ENCODE results near the gene RPL28. TPM values are rescaled to one million over a fixed set of nuclear protein-coding genes. Genes with fewer than 3 reads are reported as not detected.

Gene RPL28
- polyA plus RNA-seq = 100 to 1,000 TPM; 118 to 365 (median 350) TPM

DNA sequence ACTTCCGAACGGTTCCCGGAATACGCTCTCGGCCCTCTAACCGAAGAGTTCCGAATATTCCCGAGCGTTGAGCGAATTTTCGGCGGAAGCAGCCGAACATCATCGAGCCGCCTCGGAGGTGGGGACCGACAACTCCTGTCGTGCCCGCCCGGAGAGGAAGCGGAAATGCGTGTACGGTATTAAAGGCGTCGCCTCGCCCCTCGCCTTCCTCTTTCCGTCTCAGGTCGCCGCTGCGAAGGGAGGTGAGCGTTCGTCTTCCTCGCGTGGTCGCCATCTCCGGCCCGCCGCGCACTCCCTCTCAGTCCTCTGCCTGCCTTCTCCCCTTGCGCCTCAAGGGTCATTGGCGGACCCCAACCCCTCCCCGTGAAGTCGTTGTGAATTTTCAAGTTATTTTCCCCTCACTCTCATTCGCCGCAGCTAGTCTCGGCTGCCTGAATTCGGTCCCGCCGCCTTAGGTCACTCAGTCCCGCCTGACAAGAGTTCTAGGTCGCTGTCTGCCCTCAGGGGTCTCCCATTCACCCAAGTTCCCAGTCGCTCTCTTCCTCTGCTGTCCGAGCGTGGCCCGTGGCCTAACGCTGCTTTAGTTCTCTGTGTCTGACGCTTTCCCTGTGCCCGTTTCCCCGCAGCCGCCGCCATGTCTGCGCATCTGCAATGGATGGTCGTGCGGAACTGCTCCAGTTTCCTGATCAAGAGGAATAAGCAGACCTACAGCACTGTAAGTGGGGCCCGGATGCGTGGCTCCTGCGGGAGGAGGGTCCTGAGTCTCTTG is at the start of gene RPL28:
Gene RPL28 (plus strand): TSS at position 209 of the 769 bp plus-strand sequence. CDS start 426 bp downstream, at position 635.
- Mint-ChIP-seq H3K27ac (peak within 1 kb of the TSS; percentile 96 to 100 (median 98)), H3K4me1 (peaks cover 67 to 76% of the 10 kb centered on the region in 2 donors), H3K36me3 (peaks cover 0 to 17% (median 8%) of the 10 kb centered on the region in 3 donors), H3K27me3 (ENCODE audit: low read depth in 3 of 3) (peaks cover 13 to 25% (median 16%) of the 10 kb centered on the region in 3 donors), H3K4me3 (peak within 1 kb of the TSS; percentile 94 to 100 (median 98)), H3K9me3 (no peaks in the 10 kb centered on the region)
- DNase-seq = peak; percentile 99

DNA sequence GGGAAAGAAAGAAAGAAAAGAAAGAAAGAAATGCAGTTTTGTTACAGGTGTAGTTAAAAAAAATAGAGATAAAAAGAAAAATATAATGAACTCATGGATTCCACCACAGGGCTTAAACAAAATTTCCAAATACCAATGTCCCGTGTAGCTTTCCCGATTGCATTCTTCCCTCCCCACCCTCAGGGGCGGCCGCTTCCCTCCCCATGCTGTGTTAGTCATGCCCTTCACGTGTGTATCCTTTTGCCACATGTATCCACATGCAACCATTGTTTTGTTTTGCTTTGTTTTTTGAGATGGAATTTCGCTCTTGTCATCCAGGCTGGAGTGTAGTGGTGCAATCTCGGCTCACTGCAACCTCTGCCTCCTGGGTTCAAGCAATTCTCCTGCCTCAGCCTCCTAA is 49.6 kb upstream of the RPL28 start:
- no peak overlapping the region for H3K27ac Mint-ChIP-seq
- DNase-seq = no peak
- H3K4me1 Mint-ChIP-seq = peaks cover 22 to 27% of the 10 kb centered on the region in 2 donors
- no peaks in the 10 kb centered on the region for H3K36me3 Mint-ChIP-seq
- H3K9me3 Mint-ChIP-seq = no peaks in the 10 kb centered on the region
- no peak overlapping the region for H3K4me3 Mint-ChIP-seq
- H3K27me3 Mint-ChIP-seq (ENCODE audit: low read depth in 3 of 3) = peaks cover 22 to 29% (median 28%) of the 10 kb centered on the region in 3 donors

GRCh38 chr19:55339105-55339888 is 46.4 kb upstream of the RPL28 start, which contains the start of gene KMT5C:
Gene KMT5C (plus strand): TSS chr19:55339876. CDS start chr19:55341937, 2,061 bp downstream.
- Mint-ChIP-seq H3K27me3 (ENCODE audit: low read depth in 3 of 3) (peaks cover 22 to 29% (median 22%) of the 10 kb centered on the region in 3 donors), H3K9me3 (no peaks in the 10 kb centered on the region), H3K4me1 (peaks cover 27 to 34% of the 10 kb centered on the region in 2 donors), H3K27ac (peak within 1 kb of the TSS; percentile 97 to 100 (median 99)), H3K4me3 (peak within 1 kb of the TSS; percentile 92 to 99 (median 96)), H3K36me3 (no peaks in the 10 kb centered on the region)
- DNase-seq = peak; percentile 100

GRCh38 chr19:55339889-55340783 is 45.6 kb upstream of the RPL28 start:
- peak overlapping the region; percentile 97 to 100 (median 99) for H3K27ac Mint-ChIP-seq
- H3K36me3 Mint-ChIP-seq = no peaks in the 10 kb centered on the region
- no peak for DNase-seq
- H3K9me3 Mint-ChIP-seq = no peaks in the 10 kb centered on the region
- H3K4me1 Mint-ChIP-seq = peaks cover 27 to 34% of the 10 kb centered on the region in 2 donors
- peak overlapping the region; percentile 92 to 99 (median 96) for H3K4me3 Mint-ChIP-seq
- peaks cover 20 to 29% (median 22%) of the 10 kb centered on the region in 3 donors for H3K27me3 Mint-ChIP-seq (ENCODE audit: low read depth in 3 of 3)

DNA sequence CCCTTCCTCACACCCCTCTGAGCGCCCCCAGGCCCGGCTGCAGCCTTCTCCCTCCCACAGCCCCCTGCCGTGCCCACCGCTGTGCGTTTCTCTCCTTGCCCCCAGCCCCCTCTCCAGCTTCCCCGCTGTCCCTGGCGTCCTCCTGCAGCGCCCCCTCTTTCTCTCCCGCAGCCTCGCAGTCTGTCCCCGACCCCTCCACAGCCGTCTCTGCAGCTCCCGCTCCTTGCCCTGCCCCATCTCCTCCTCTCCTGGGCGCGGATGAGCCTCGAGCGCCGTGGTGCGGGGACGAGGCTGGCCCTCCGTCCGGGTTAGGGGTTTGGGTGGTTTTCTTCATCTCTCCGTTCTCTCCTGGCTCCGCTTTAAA is 45.0 kb upstream of the RPL28 start:
- no peak for DNase-seq
- peak overlapping the region; percentile 82 to 99 (median 88) for H3K4me3 Mint-ChIP-seq
- no peaks in the 10 kb centered on the region for H3K36me3 Mint-ChIP-seq
- H3K27ac Mint-ChIP-seq = peak overlapping the region in 5 of 6 donors; percentile 93 to 100 (median 96)
- H3K27me3 Mint-ChIP-seq (ENCODE audit: low read depth in 3 of 3) = peaks cover 19 to 29% (median 26%) of the 10 kb centered on the region in 3 donors
- no peaks in the 10 kb centered on the region for H3K9me3 Mint-ChIP-seq
- peaks cover 27 to 34% of the 10 kb centered on the region in 2 donors for H3K4me1 Mint-ChIP-seq

GRCh38 chr19:55341171-55341588 is 44.6 kb upstream of the RPL28 start:
- Mint-ChIP-seq H3K27me3 (ENCODE audit: low read depth in 3 of 3) (peaks cover 19 to 29% (median 24%) of the 10 kb centered on the region in 3 donors), H3K36me3 (no peaks in the 10 kb centered on the region), H3K4me3 (peak overlapping the region; percentile 82 to 99 (median 88)), H3K4me1 (peaks cover 27 to 34% of the 10 kb centered on the region in 2 donors), H3K27ac (peak overlapping the region in 5 of 6 donors; percentile 93 to 100 (median 96)), H3K9me3 (no peaks in the 10 kb centered on the region)
- no peak for DNase-seq

DNA sequence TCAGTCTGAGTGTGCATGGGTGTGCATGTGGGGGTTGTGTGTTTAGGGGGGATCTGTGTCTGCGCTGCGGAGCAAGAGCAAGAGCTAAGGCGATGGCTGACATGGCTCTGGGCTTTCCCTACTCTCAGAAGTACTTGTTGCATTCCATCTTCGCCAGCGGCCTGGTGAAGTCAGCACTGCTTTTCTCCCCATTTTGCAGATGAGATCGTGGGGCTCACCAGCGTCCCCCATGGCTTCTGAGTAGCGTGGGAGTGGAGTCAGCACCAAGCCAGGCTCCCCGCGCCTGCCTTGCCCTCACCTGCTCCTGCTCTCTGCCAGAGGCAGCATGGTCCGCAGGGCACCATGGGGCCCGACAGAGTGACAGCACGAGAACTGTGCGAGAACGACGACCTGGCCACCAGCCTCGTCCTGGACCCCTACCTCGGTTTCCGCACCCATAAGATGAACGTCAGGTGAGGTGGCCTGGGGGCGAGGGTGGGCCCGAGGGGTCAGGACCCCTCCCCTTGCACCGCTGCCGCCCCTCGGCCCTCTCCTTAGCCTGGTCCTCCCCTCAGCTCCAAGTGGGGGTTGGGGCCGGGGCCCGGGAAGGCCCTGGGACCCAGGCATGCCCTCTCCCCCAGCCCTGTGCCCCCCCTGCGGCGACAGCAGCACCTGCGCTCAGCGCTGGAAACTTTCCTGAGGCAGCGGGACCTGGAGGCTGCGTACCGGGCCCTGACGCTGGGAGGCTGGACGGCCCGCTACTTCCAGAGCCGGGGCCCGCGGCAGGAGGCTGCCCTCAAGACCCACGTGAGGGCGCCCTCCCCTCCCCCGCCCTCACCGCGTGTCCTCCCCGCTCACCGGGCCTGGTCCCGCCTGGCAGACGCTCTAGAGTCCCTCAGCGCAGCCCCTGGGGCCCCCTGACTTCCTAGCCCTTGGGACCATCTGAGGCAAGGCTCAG is 43.9 kb upstream of the RPL28 start:
- peak overlapping the region in 5 of 6 donors; percentile 66 to 100 (median 86) for H3K27ac Mint-ChIP-seq
- H3K9me3 Mint-ChIP-seq = no peaks in the 10 kb centered on the region
- peaks cover 19 to 29% (median 21%) of the 10 kb centered on the region in 3 donors for H3K27me3 Mint-ChIP-seq (ENCODE audit: low read depth in 3 of 3)
- peak overlapping the region; percentile 51 to 72 (median 53) for H3K4me3 Mint-ChIP-seq
- peaks cover 27 to 34% of the 10 kb centered on the region in 2 donors for H3K4me1 Mint-ChIP-seq
- DNase-seq = no peak
- H3K36me3 Mint-ChIP-seq = no peaks in the 10 kb centered on the region

GRCh38 chr19:55344444-55344843 is 41.3 kb upstream of the RPL28 start:
- peaks cover 19 to 24% of the 10 kb centered on the region in 2 donors for H3K4me1 Mint-ChIP-seq
- H3K36me3 Mint-ChIP-seq = no peaks in the 10 kb centered on the region

DNA sequence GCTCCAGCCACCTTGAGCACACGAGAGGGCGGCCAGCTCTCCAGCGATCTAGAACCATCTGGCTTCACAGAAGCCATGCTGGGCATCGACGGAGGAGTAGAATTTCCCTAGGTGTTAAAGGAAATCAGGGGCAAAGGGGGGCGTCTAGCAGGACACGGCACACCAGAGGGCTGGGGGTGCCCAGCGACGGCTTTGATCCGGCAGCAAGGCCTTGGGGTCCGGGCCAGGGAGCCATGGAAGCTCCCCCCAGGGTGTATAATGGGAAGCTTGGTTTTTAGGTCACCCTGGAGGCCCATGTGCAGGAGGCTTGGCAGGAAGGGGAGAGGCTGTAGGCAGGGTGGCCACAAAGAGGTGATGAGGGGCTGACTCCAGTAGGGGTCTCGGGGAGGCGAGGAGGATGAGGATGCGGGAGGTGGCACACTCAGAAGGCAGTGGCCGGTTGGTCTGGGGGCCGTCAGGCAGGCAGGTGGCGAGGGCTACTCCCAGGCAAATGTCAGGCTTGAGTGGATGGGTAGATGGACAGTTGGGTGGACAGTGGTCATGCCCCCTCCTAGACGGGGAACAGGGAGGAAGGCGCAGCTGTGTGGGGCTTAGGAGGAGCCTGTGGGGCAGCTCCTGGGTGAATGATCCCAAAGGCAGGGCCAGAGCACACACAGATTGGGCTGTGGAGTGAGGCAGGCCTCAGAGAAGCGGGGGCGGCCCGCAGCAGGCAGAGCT is 40.5 kb upstream of the RPL28 start:
- no peak overlapping the region for H3K27ac Mint-ChIP-seq
- H3K27me3 Mint-ChIP-seq (ENCODE audit: low read depth in 3 of 3) = peaks cover 0 to 7% (median 2%) of the 10 kb centered on the region in 3 donors
- no peak overlapping the region for H3K4me3 Mint-ChIP-seq
- H3K9me3 Mint-ChIP-seq = no peaks in the 10 kb centered on the region
- peaks cover 13 to 15% of the 10 kb centered on the region in 2 donors for H3K4me1 Mint-ChIP-seq
- DNase-seq = no peak
- no peaks in the 10 kb centered on the region for H3K36me3 Mint-ChIP-seq

More at GRCh38 chr19:55344444-55344843, 41.3 kb upstream of the RPL28 start:
- Mint-ChIP-seq H3K9me3 (no peaks in the 10 kb centered on the region), H3K27ac (no peak overlapping the region), H3K4me3 (no peak overlapping the region), H3K27me3 (ENCODE audit: low read depth in 3 of 3) (peaks cover 3 to 10% (median 3%) of the 10 kb centered on the region in 3 donors)
- no peak for DNase-seq

DNA sequence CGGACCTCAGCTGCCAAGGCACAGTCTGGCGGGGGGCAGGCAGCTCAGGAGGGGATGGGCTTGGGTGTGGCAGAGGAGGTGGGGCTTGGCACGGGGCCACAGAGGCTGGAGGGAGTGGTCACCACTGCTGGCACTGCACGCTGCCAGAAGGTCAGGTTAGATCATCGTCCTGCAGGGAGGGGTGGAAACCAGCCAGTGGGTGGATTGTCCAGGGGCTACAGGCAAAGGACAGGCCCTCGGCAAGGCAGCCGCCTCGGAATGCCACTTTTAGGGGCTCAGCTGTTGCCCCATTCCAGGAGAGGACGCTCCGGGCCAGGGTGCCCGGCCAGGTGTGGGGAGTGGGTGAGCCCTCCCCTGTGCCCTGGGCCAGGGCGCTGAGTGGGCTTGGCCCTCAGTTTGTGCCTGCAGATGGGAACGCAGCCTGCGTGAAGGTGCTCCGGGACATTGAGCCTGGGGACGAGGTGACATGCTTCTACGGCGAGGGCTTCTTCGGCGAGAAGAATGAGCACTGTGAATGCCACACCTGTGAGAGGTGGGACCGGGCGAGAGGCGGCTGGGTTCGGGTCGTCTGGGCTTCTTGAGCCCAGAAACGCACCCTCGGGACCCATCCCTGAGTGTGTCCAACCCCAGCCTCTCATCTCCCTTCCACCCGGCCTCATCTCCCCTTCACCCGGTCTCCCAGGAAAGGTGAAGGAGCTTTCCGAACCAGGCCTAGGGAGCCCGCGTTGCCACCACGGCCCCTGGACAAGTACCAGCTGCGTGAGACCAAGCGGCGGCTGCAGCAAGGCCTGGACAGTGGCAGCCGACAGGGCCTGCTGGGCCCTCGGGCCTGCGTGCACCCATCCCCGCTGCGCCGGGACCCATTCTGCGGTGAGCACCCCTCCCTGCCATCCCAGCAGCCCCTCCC is 39.7 kb upstream of the RPL28 start:
- no peaks in the 10 kb centered on the region for H3K9me3 Mint-ChIP-seq
- DNase-seq = no peak
- H3K4me1 Mint-ChIP-seq = peaks cover 6 to 7% of the 10 kb centered on the region in 2 donors
- H3K4me3 Mint-ChIP-seq = no peak overlapping the region
- no peak overlapping the region for H3K27ac Mint-ChIP-seq
- H3K36me3 Mint-ChIP-seq = no peaks in the 10 kb centered on the region
- peaks cover 0 to 7% (median 2%) of the 10 kb centered on the region in 3 donors for H3K27me3 Mint-ChIP-seq (ENCODE audit: low read depth in 3 of 3)
